Mucosa of rectum (tissue), 2 donors: ENCODE results near the gene TPST2.

Experiments
- H3K27ac ChIP-seq, 2 donors: one replicate each; pipeline ENCODE4 v1.7.0; 2013; ENCODE audit warnings: inconsistent platforms in 2 of 2, low read depth in 2 of 2, low read length in 2 of 2
- H3K27me3 ChIP-seq, 2 donors: one replicate each; pipeline ENCODE4 v1.7.0; 2013; ENCODE audit warnings: low read length in 2 of 2; ENCODE audit not compliant: control insufficient read depth in 2 of 2, insufficient read depth in 2 of 2
- H3K36me3 ChIP-seq, 2 donors: one replicate each; pipeline ENCODE4 v1.7.0; 2013; ENCODE audit warnings: low read length in 2 of 2; ENCODE audit not compliant: control insufficient read depth in 2 of 2, insufficient read depth in 2 of 2
- H3K4me1 ChIP-seq, 2 donors: one replicate each; pipeline ENCODE4 v1.7.0; 2013; ENCODE audit warnings: low read length in 2 of 2, mild to moderate bottlenecking in 1 of 2; ENCODE audit not compliant: control insufficient read depth in 2 of 2, insufficient read depth in 2 of 2
- H3K4me3 ChIP-seq, 2 donors: one replicate each; pipeline ENCODE4 v1.7.0; 2013; ENCODE audit warnings: low read length in 2 of 2
- H3K9ac ChIP-seq, 2 donors: one replicate each; pipeline ENCODE4 v1.7.0; 2013; ENCODE audit warnings: low read length in 2 of 2, low read depth in 1 of 2, mild to moderate bottlenecking in 1 of 2
- H3K9me3 ChIP-seq, 2 donors: one replicate each; pipeline ENCODE4 v1.7.0; 2013; ENCODE audit warnings: low read length in 2 of 2; ENCODE audit not compliant: control insufficient read depth in 2 of 2
- donor health status: healthy.
- donor health status: Normal muscosa, but diverticular disease.

Gene TPST2

DNA sequence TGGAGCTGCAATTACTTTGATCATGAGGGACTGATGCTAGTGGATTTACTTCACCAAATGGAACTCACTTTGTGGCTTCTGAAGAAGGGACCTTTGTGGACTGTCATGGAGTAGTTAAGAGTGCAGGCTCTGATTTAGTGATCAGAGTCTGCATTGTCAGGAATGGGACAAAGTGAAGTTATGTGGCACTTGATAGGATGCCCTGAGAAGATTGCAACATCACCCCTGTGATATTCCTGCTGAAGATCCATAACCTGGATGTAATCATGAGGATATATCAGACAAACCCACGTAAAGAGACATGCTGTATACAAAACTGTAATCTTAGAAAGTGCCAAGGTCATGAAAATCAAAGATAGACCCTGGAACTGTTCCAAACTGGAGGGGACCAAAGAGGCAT is 76.1 kb downstream of the TPST2 start:
- no peak overlapping the region for H3K27ac ChIP-seq
- H3K4me3 ChIP-seq: peak overlapping the region in 1 of 2 donors; percentile 100
- H3K4me1 ChIP-seq: peaks cover 15 to 19% of the 10 kb centered on the region in 2 donors
- peaks cover 10 to 15% of the 10 kb centered on the region in 2 donors for H3K36me3 ChIP-seq
- no peak overlapping the region for H3K9ac ChIP-seq
- no peaks in the 10 kb centered on the region for H3K9me3 ChIP-seq
- no peaks in the 10 kb centered on the region for H3K27me3 ChIP-seq

DNA sequence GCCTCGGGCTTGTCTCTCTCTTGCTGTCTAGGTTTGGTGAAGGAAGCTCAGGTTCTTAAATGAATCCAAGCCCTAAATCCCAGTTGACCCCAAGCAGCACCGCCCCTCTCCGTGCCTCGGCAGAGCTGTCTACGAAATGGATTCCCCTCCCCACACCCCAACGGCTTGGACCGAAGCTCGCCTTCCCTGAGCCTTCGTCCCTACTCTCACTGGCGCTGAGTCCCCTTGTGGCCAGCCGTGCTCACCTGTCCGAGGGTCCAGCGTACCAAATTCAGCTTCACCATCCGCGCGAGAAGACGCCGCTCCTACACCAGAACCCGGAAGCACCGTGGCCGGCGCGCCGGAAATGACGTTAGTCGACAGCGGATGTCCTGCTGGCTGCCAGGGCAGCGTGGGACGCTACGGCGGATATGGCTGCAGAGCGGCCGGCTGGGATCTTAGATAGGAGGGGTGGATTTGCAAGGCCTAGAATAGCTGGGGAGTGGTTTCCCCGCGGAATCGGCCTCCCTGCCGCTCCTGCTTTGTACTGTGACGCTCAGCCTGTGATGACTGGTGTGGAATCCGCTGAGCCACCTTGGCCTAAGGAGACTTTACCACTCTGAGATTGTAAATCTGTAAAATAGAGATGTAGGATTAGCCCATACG is 77.7 kb downstream of the TPST2 start, which contains the start of gene TFIP11:
Gene TFIP11, minus strand, starts transcription at position 325 of the 645 bp plus-strand sequence. CDS start 2,201 bp downstream, outside the sequence.
- Histone ChIP-seq H3K9me3 (no peaks in the 10 kb centered on the region), H3K9ac (peak within 1 kb of the TSS; percentile 90 to 98), H3K4me3 (peak within 1 kb of the TSS; percentile 98 to 100), H3K36me3 (peaks cover 20 to 23% of the 10 kb centered on the region in 2 donors), H3K27ac (peak within 1 kb of the TSS; percentile 75 to 84), H3K27me3 (no peaks in the 10 kb centered on the region), H3K4me1 (peaks cover 15 to 19% of the 10 kb centered on the region in 2 donors)

DNA sequence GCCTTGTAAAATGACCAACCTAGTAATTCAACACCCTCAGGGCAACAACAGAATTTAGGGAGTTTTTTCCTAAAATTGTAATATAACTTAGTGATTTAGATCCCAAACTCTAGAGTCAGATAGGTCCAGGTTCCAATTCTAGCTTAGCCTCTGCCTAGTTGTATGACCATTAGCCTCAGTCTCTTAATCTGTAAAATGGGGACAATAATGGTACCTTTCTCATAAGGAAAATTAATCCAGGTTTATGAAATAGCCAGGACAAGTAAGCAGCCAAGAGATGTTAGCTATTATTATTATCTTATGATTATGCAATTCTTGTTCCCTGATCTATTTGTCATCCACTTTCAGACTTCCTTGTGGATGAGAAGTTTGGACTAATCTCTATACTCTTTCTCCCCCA is 81.8 kb downstream of the TPST2 start:
- Histone ChIP-seq H3K4me1 (peaks cover 12 to 18% of the 10 kb centered on the region in 2 donors), H3K4me3 (no peak overlapping the region), H3K27me3 (no peaks in the 10 kb centered on the region), H3K9me3 (no peaks in the 10 kb centered on the region), H3K9ac (no peak overlapping the region), H3K27ac (no peak overlapping the region), H3K36me3 (peaks cover 50 to 57% of the 10 kb centered on the region in 2 donors)

DNA sequence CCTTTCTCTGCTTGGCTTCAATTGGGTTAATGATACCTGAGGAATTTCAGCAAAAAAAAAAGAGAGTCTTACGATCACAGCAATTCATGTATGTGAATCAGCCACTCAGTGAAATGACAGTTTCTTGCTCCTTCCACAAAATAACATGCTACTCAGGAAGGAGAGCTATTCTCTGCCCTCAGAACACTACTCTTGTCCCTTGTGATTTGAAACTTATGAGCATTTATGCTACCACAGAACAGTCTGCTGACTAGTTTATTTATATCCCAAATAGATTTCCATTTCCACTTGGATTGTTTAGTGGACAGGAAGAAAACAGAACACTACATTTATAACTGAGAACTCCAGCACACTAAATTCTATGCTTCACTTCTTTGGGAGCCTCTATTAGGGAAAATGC is 86.2 kb downstream of the TPST2 start:
- Histone ChIP-seq H3K4me1 (peaks cover 0 to 6% of the 10 kb centered on the region in 2 donors), H3K27me3 (no peaks in the 10 kb centered on the region), H3K27ac (no peak overlapping the region), H3K9me3 (no peaks in the 10 kb centered on the region), H3K9ac (no peak overlapping the region), H3K36me3 (peaks cover 75 to 81% of the 10 kb centered on the region in 2 donors), H3K4me3 (no peak overlapping the region)

DNA sequence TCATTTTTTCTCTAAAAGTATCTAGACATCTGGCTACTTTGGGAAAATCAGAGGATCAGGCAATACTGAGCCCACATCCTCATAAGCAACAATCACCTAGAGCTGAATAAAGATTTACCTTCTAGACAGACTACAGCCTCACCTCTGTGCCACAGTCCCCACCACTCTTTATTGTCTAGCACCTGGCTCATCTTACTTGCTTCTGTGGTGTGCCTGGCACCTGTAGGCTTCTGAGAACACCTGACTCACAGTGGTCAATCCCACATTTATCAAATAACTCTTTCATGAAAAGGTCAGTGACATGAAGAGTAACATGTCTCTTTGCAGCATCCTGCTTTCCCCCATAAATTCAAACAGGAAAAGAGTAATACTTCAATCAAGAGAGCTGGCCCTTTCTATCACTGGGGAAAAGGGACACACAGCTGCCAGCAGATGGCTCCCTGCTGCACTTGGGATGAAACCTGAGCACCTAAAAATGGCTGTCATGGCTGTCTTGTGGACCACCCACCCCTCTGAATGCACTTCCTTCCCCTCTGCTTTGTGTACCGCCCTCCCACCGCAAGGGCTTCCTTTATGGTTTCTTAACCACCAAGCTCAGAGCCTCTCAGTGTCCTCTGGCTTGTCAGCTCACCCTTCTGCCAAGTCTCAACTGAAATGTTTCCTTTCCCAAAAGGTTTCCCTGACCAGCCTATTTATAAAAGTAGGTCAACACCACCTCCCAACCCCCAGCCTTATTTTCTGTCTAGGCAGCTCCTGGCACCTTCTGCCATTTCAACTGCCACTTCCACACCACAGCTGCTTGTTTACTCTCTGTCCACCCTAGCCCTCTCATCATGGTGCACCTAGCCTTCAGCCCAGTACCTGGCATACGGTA is 87.0 kb downstream of the TPST2 start:
- Histone ChIP-seq H3K4me3 (no peak overlapping the region), H3K27ac (no peak overlapping the region), H3K4me1 (peaks cover 0 to 6% of the 10 kb centered on the region in 2 donors), H3K9me3 (no peaks in the 10 kb centered on the region), H3K36me3 (peaks cover 73 to 79% of the 10 kb centered on the region in 2 donors), H3K27me3 (no peaks in the 10 kb centered on the region), H3K9ac (no peak overlapping the region)

- Histone ChIP-seq H3K27me3 (no peaks in the 10 kb centered on the region), H3K4me1 (peaks cover 0 to 6% of the 10 kb centered on the region in 2 donors), H3K4me3 (no peak overlapping the region), H3K9me3 (no peaks in the 10 kb centered on the region), H3K9ac (no peak overlapping the region), H3K36me3 (peaks cover 74 to 80% of the 10 kb centered on the region in 2 donors), H3K27ac (no peak overlapping the region)
Observed at GRCh38 chr22:26501996-26502395, 87.9 kb downstream of the TPST2 start.

DNA sequence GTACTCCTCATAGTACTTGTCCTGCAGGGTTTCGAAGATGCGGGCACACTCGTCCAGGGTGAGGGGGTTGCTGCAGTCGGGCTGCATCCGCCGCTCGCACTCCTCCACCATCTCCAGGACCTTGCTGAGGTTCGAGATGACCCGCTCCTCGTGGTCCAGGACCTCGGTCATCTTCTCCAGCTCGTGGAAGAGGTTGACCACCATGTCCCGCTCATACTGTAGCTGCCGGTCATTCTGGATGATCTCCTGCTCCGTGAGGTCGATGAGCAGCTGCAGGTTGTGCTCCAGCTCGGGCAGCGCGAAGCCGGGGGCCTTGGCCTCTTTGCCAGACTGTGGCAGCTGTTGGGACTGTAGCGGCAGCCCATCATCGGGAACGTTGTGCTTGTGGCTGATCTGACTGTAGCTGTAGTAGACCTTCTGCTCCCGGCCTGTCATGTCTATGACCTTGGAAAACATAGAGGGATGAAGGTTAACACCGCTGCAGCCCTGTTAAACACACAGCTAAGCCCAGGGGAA is 90.7 kb downstream of the TPST2 start:
- Histone ChIP-seq H3K9ac (no peak overlapping the region), H3K27me3 (no peaks in the 10 kb centered on the region), H3K4me1 (peaks cover 0 to 6% of the 10 kb centered on the region in 2 donors), H3K4me3 (no peak overlapping the region), H3K27ac (no peak overlapping the region), H3K36me3 (peaks cover 76 to 82% of the 10 kb centered on the region in 2 donors), H3K9me3 (no peaks in the 10 kb centered on the region)

GRCh38 chr22:26496456-26496855 is 93.5 kb downstream of the TPST2 start:
- H3K27me3 ChIP-seq: no peaks in the 10 kb centered on the region
- no peak overlapping the region for H3K4me3 ChIP-seq
- no peak overlapping the region for H3K9ac ChIP-seq
- H3K4me1 ChIP-seq: no peaks in the 10 kb centered on the region
- peaks cover 71 to 82% of the 10 kb centered on the region in 2 donors for H3K36me3 ChIP-seq
- no peak overlapping the region for H3K27ac ChIP-seq
- no peaks in the 10 kb centered on the region for H3K9me3 ChIP-seq

GRCh38 chr22:26494506-26494905 is 95.4 kb downstream of the TPST2 start:
- H3K4me1 ChIP-seq: no peaks in the 10 kb centered on the region
- no peak overlapping the region for H3K9ac ChIP-seq
- H3K4me3 ChIP-seq: no peak overlapping the region
- H3K9me3 ChIP-seq: no peaks in the 10 kb centered on the region
- peaks cover 65 to 81% of the 10 kb centered on the region in 2 donors for H3K36me3 ChIP-seq
- H3K27me3 ChIP-seq: no peaks in the 10 kb centered on the region
- H3K27ac ChIP-seq: no peak overlapping the region

GRCh38 chr22:26492220-26492619 is 97.7 kb downstream of the TPST2 start:
- H3K9ac ChIP-seq: no peak overlapping the region
- H3K27ac ChIP-seq: no peak overlapping the region
- peaks cover 64 to 83% of the 10 kb centered on the region in 2 donors for H3K36me3 ChIP-seq
- no peak overlapping the region for H3K4me3 ChIP-seq
- H3K27me3 ChIP-seq: no peaks in the 10 kb centered on the region
- no peaks in the 10 kb centered on the region for H3K9me3 ChIP-seq
- H3K4me1 ChIP-seq: no peaks in the 10 kb centered on the region
